RPMI8226 (cell line): ENCODE results near the gene TTL.
A peak's percentile ranks its signal among the peaks of the same experiment; 100 is the strongest.
"Not testable (repeated sequence)": the region's sequence is repeated elsewhere in the genome, so short reads cannot be mapped to it uniquely, and the experiment has no call there.

ENCODE experiments used
- DNase-seq: peaks from one replicate; pipeline ENCODE4 v3.0.0-alpha.2; 2015

Gene TTL

DNA sequence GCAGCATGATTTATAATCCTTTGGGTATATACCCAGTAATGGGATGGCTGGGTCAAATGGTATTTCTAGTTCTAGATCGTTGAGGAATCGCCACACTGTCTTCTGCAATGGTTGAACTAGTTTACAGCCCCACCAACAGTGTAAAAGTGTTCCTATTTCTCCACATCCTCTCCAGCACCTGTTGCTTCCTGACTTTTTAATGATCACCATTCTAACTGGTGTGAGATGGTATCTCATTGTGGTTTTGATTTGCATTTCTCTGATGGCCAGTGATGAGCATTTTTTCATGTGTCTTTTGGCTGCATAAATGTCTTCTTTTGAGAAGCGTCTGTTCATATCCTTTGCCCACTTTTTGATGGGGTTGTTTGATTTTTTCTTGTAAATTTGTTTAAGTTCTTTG lies 42.3 kb downstream of the TTL start:
- DNase-seq: not testable (repeated sequence)

DNA sequence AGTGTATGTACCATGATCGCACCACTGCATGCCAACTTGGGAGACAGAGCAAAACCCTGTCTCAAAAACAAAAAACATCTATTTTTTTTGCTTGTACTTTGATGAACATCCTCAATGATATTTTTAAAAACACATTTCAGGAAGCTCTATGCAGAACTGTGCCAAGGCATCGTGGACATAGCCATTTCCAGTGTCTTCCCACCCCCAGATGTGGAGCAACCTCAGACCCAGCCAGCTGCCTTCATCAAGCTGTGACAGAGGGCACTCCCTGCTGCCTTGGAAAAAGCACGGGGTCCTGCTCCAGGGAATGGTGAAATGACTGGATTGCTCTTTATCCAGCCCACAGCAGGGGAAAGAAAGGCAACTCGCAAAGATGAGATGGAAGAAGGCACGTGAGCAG lies 46.6 kb downstream of the TTL start:
- no peak for DNase-seq

DNA sequence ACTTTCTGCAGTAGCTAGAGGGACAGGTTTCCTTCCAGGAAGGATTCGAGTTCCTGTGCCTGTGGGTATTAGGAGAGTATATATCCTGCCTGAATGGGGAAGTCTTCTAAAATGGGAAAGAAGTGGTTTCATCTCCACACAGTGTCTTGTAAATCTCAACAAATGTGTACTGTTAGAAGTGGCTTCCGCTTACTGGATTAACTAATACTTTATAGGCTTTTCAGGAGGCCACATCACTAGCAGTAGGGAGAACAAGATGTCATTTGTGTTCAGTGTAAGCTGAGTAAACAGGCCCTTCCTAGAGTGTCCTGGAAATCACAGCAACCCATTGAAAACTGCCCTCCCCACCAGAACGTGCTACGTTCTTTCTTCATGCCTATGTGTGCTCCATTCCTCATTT lies 47.8 kb downstream of the TTL start:
- DNase-seq: no peak

DNA sequence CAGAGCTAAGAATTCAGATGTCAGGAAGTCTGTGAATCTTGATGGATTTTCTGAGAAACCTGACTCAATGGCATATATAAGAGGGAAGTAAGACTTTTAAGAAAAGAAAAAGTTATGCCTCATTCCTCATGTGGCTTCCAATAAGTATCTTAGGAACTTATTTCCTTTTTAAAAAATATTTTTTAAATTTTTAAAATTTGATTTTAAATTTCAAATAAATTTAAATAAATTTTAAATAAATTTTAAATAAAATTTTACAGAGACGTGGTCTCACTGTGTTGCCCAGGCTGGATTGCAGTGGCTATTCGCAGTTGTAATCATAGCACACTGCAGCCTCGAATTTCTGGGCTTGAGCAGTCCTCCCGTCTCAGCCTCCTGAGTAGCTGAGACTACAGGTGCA lies 48.8 kb downstream of the TTL start:
- DNase-seq: no peak

DNA sequence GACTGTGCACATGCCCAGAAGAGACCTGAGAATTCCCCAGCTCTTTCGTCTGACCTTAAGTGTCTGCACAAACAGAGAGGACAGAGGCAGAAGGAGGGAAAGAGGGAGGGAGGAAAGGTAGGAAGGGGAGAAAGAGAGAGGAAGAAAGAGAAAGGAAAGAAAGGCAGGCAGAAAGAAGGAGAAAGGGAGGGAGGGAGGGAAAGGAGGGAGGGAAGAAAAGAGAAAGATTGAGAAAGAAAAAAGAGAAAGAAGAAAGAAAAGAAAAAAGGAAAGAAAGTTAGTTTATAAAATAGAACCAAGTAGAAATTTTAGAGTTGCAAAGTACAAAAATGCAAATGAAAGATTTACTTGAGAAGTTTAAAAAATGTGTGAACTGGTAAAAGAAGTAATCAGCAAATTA lies 52.9 kb downstream of the TTL start:
- DNase-seq: no peak

DNA sequence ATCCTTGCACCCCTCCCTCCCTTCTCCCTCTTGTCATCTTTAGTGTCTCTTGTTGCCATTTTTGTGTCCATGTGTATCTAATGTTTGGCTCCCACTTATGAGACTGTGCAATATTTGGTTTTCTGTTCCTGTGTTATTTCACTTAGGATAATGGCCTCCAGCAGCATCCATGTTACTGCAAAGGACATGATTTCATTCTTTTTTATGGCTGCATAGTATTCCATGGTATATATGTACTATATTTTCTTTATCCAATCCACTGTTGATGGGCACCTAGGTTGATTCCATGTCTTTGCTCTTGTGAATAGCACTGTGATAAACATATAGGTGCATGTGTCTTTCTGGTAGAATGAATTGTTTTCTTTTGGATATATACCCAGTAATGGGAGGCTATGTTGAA lies 54.7 kb downstream of the TTL start:
- not testable (repeated sequence) for DNase-seq

DNA sequence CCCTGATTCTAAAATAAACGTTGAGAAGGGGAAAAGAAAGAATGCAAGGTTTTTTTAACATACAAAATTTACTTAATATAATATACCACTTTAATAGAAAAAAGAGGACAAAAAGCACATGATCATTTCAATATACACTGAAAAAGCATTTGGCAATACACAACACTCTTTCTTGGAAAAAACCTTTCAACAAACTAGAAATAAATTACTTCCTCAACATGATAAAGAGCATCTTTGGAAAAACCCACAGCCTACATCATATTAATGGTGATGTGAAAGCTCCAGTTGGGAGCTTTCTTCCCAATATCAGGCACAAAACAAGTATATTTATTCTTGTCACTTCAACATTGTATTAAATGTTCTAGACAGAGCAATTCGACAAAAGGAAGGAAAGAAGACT lies 57.4 kb downstream of the TTL start:
- DNase-seq: no peak

DNA sequence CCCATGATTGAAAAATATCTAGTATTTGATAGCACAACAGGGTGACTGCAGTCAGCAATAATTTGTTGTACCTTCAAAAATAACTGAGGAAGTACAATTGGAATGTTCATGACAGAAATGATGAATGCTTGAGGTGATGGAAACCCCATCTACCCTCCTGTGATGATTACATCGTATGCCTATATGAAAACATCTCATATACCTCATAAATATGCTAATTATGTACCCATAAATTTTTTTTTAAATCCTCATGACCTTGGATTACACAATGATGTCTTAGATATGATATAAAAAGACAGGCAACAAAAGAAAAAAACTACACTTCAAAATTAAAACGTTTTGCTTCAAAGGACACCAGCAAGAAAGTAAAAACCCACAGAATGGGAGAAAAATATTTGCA lies 59.0 kb downstream of the TTL start:
- no peak for DNase-seq

DNA sequence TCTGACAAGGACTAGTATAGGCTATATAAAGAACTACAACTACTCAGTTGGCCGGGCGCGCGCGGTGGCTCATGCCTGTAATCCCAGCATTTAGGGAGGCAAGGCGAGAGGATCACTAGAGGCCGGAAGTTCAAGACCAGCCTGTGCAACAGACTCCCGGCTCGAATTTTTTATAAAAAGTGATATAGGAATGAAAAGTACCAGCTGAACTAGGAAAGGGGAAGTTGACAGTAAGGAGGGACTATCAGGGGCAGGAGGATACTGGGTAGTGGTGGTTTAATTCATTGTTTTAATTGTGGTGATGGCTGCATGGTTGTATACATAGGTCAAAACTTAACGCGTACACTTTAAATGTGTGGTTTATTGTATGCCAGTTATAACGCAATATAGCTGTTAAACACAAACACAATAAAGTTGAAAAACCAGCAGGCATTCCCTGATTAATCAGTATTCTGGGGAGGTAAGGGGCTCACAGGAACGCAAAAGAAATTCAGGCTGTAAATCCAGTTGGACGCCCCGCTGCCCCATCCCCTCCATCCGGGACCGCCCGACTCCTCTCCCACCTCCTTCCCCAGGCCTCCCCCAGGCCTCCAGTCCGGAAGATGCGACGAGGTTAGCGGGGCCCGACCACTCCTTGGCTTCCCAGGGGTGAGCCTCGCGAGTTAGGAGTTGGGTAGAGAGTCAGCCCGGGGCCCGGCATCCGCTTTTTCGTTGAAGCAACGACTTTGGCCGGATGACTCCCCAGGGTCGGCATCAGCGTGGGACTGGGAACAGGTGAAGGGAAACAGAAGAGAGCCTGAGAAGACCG lies 59.6 kb downstream of the TTL start:
- DNase-seq: peak; percentile 70

DNA sequence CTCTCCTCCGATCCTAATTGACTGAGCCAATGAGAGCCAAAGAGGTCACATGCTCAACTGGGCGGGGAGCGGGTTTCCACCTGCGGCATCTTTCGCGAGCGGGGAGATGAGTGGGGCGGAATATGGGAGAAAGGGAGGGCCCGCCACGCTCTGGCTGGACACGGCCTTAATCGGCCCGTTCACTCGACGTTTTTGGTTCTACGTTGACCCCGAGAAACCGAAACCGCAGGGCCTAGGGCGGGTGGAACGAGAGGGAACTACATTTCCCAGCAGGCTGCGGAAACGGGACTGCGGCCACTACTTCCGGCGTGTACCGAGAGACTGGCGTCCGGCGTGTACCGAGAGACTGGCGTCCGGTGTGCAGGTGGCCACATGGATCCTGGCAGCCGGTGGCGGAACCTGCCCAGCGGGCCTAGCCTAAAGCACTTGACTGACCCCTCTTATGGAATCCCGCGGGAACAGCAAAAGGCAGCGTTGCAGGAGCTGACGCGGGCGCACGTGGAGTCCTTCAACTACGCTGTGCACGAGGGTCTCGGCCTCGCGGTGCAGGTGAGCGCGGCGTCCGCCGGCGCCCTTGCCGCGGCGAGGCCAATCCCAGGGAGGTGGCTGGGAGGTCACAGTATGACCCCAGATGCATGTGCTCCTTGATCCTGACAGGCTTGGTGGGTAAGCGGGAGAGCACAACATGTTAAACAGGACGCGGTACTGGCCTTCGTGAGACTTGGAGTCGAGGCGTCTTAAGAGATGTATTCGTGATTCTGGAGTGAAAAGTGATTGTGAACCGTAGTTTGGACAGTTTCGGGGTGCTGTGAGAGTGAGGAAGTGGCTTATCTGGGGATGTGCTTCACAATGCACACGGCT lies 60.4 kb downstream of the TTL start, which contains the start of gene POLR1B:
TSS of gene POLR1B (plus strand) at position 343 of the 861 bp plus-strand sequence. CDS start at position 373, 30 bp downstream.
- peak; percentile 91 for DNase-seq

DNA sequence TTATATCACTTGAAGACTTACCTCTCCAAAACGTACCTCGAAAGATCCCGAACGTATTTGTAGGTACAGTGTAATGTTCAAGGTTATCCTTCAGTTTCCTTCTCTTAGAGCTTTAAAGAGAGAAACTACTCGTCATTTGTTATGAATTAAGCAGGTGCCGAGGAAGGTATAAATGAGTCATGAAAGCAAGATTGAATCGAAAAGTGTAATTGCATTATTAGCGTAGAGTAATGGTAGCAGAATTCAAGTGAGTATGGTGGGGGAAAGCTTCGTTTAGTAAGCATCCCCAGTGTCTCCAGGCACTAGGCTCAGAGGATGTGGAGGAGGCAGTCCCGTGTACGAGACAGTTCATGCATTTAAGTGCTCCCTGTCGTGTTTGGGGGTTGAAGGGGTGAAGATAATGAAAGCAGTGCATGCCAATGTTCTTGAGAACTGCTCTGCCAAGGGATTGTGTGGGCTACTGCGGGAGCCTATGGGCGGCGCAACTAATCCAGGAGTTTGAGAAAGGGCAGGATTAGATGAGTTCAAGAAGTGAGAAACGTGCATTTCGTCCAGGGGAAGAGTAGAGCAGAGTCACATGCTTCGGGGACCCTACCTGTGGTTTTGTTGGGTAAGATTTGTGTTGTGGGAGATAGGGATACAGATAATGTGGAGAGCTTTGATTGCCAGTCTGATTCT lies 61.2 kb downstream of the TTL start:
- DNase-seq: peak; percentile 48

DNA sequence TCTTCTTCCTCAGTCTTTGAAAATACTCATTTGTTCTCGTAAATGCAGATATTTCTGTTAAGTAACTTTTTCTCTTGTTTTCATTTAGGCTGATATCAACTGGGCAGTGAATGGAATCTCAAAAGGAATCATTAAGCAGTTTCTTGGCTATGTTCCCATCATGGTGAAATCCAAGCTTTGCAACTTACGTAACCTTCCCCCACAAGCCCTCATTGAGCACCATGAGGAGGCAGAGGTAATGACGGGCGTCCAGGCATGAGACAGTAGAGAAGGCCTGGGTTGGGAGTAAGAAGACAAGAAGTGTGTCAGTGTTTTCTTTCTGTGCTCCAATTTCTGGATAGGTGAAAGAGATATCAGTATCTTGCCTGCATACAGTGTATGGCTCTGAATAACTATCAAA lies 65.4 kb downstream of the TTL start:
- DNase-seq: no peak

DNA sequence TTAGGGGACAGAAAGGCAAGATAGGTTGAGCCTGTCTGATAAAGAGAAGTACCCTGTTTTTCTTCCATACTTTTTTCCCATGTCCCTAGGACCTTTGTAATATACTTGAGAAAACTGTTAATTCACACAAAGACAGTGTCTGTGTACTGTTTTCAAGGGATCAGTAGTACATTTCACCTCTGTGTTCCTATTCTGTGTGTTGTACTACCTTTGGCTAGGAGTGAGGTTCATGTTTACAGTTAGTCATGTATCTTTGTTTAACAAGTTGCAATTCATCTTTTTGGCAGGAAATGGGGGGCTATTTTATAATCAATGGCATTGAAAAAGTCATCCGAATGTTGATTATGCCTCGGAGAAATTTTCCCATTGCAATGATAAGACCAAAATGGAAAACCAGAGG lies 67.0 kb downstream of the TTL start:
- DNase-seq: no peak

DNA sequence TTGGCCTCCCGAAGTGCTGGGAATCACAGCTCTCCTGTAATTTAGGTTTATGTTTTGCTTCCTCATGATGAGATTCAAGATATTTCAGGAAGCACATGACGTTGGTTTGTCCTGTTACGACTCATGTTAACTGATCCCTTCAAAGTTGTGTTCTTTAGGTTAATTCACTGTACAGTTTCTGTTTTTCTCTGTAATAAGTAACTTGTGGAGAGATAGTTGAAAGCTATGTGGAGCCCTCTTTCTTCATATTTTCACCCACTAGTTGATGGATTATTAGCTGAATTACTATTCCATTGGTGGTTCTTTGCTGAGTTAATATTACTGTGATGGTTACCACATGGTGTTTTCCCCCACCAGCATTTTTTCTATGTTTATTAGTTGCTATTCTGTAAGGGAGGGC lies 84.1 kb downstream of the TTL start:
- no peak for DNase-seq

DNA sequence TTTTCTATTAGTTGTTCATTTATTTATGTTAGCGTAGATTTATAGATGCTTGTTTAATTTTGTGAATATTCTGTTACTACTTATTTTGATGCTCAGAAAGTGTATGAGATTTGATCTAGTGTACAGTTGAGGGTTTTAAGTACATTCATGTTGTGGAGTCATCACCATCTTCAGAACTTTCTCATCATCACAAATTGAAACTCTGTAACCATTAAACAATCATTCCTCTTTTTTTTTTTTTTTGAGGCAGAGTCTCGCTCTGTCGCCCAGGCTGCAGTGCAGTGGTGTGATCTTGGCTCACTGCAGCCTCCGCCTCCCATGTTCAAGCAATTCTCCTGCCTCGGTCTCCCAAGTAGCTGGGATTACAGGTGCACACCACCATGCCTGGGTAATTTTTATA lies 84.6 kb downstream of the TTL start:
- DNase-seq: not testable (repeated sequence)

DNA sequence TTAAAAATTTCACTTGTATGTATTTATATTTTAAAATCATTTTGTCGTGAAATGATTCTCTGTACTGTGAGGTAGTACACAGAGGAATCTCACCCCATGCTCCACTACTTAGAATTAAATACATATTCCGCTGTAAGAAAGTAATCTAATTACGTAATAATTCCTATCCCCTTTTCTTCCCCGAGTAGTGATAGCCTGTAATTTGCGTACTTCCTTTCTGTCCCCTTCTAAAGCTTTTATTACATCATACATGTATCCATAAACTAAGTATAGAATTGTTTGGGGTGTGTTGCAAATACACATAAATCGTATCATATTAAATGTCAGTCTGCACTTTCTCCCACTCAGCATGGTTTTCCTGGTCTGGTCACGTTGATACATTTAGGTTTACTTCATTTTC lies 90.0 kb downstream of the TTL start:
- DNase-seq: no peak

DNA sequence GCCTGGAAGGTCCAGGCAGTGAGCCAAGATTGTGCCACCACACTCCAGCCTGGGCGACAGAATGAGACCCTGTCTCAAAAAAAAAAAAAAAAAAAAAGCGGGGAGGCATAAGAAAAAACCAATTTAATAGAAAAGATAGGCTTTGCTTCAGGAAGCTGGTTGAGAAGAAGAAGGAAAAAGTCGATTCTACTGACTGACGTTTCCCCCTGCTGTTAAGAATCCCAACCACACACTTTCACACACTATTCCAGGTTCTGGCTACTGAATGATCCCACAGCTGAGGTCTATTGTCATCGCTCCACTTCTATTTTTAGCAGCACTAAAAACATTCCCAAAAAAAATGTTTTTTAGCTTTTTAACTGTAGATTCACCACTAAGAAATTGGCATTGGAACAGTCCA lies 95.8 kb downstream of the TTL start:
- DNase-seq: no peak

DNA sequence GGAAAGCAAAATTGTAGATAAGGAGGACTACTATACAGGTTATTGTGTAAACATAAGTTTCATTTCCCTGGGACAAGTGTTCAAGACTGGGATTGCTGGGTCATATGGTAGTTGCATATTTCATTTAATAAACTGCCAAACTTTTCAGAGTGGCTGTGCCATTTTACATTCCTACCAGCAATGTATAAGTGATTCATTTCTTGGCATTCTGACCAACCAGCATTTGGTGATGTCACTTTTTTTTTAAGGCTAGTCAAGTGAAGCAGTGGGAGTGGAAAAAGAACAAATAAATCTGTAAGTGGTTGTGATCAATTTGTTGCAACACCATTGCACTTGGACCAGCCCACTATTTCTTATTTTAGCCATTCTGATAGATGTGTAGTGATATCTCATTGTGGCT lies 97.3 kb downstream of the TTL start:
- peak; percentile 16 for DNase-seq

DNA sequence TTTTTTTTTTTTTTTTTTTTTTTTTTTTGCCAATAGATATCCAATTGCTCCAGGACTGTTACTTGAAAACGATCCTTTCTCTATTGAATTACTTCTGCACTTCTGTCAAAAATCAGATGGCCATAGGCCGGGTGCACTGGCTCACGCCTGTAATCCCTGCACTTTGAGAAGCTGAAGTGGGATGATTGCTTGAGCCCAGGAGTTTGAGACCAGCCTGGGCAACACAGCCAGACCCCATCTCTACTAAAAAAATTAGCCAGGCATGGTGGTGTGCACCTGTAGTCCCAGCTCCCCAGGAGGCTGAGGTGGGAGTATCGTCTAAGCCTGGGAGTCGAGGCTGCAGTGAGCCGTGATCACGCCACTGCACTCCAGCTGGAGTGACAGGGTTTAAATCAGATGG lies 98.1 kb downstream of the TTL start:
- no peak for DNase-seq

DNA sequence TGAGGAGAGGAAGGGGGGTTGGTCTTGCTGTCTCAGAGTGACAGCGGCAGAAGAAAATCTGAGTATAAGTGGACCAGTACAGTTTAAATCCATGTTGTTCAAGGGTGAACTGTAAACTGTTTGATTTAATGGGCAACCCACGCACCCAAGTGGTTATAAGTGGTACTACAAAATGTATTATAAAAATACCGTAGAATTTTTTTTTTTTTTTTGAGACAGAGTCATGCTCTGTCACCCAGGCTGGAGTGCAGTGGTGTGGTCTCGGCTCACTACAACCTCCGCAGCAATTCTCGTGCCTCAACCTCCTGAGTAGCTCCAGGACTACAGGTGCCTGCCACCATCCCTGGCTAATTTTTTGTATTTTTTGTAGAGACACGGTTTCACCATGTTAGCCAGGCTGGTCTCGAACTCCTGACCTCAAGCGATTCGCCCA lies 100.4 kb downstream of the TTL start:
- DNase-seq: peak; percentile 62

DNA sequence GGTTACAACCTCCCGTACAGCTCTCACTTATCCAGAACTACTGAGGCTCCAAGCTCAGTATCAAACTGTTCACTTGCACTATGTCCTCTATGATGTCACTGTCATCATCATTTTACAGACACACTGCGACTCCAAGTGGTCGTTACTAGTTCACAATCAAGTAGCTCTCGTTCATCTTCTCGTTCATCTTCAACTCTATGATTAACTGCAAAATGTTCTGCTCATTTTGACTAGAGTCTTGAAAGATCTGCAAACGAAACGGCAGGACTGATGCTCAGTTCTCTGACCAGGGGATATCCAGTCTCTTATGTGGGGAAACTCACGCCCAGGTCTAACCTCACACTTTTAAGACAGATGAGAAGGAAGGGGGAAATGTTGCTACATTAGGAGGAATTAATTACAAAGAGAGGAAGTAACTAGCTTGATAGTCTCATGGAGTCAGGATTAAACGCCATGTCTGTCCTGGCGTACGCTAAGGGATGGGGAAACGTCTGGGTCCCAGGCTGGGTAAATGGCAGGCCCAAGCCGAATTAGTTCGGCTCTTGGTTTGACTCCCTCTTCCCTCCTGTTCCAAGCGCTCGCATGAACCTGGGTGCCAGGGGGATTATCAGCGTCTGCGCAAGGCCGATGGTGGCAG lies 101.7 kb downstream of the TTL start:
- no peak for DNase-seq

DNA sequence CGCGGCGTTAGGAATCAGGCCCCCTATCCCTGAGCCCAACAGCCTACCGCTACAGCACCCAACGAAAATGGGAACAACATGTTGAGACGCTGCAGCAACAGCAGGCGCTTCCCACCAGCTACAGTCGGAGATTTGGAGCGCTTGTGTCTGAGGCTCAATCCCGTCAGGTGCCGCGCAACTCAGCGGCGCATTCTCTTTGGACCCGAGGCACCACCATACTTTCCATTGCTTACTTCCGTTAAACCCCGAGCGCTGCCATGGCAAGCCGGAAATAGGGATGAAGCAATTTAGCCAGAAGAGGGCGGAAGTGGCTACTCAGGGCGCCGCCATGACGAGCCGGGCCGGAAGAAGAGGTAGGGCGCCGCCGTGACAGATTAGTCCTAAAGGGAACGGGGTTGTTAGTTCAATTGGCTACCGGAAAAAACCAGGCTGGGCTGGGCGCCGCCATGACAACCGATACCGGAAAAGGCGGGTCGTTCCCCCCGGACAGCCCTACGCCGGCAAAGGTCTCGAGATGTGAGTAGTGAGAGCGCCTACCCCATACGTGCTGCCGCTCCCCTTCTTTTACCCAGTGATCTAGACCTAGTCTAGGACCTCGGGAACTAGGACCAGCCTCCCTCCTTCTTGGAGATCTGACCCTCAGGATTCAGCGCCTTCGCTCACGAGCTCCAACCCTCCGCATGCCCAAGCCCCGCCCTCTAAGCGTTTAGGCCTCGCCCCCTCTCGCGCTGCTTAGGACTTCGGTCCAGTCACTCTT lies 102.4 kb downstream of the TTL start, which contains the start of gene CHCHD5:
TSS of gene CHCHD5 (plus strand) at position 476 of the 757 bp plus-strand sequence. CDS start at position 515, 39 bp downstream.
- peak; percentile 95 for DNase-seq
